ENCODE measurements around the gene DTNA. TPM values are rescaled to one million over a fixed set of nuclear protein-coding genes. Genes with fewer than 3 reads are reported as not detected.

Gene DTNA
- total RNA-seq, 2 donors from 2014 or later: 10.7 to 76.2 TPM

DNA sequence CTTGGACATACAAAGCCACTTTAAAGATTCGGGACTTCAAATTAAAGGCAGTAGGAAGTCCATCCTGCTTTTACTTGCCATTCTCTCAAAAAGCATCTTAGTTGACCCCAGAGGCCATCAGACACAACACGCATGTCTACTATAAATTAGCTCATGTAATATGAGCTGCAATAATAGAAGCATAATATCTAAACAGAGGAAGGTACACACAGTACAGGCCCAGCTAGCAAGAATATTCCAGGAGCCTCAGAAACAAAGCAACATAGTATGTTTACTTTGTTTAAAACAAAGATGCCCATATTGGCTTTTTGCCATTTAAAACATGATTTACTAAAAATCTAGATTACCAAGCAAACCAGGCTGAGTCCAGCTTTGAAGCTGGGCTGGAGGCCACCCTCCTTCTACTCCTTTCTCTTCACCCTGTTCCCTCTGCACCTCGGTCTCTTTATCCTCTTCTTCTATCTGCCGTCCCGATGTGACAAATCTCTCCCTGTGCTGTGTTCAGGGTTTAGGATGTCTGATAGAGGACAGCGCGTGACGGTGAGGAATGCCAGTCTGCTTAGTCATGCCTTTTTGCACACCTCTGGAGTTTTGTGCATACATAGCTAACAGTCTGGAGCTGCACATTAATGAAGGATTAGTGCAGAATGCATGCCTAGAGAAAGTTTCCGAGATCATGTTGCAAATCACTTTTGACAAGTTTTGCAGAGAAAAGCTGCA lies 28.2 kb downstream of the DTNA start:
- Histone ChIP-seq H3K9me3 (no peaks in the 10 kb centered on the region), H3K27ac (peak overlapping the region in 1 of 2 donors; percentile 36), H3K27me3 (replicated peaks; ENCODE audit: insufficient read depth) (no peaks in the 10 kb centered on the region), H3K4me3 (no peak overlapping the region), H3K36me3 (no peaks in the 10 kb centered on the region), H3K4me1 (replicated peaks) (no peaks in the 10 kb centered on the region)
- intact Hi-C loops (cut with DNase I): no loop called here
- 30% methylated on average over 9 of the region's 9 CpGs for WGBS
- DNase-seq (ENCODE audit: low spot score): no peak
- TF ChIP-seq POLR2AphosphoS5 (IDR thresholded peaks at IDR 0.05) (no peak), POLR2A (IDR thresholded peaks at IDR 0.05) (no peak)
- TF ChIP-seq, protein P1, sequence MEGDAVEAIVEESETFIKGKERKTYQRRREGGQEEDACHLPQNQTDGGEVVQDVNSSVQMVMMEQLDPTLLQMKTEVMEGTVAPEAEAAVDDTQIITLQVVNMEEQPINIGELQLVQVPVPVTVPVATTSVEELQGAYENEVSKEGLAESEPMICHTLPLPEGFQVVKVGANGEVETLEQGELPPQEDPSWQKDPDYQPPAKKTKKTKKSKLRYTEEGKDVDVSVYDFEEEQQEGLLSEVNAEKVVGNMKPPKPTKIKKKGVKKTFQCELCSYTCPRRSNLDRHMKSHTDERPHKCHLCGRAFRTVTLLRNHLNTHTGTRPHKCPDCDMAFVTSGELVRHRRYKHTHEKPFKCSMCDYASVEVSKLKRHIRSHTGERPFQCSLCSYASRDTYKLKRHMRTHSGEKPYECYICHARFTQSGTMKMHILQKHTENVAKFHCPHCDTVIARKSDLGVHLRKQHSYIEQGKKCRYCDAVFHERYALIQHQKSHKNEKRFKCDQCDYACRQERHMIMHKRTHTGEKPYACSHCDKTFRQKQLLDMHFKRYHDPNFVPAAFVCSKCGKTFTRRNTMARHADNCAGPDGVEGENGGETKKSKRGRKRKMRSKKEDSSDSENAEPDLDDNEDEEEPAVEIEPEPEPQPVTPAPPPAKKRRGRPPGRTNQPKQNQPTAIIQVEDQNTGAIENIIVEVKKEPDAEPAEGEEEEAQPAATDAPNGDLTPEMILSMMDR (IDR thresholded peaks at IDR 0.05): no peak

- no peak for DNase-seq (ENCODE audit: low spot score)
- H3K27me3 ChIP-seq (replicated peaks; ENCODE audit: insufficient read depth): no peaks in the 10 kb centered on the region
- TF ChIP-seq, protein P1 (IDR thresholded peaks at IDR 0.05): no peak
- TF ChIP-seq POLR2A (IDR thresholded peaks at IDR 0.05) (no peak), POLR2AphosphoS5 (IDR thresholded peaks at IDR 0.05) (no peak)
- H3K27ac ChIP-seq: no peak overlapping the region
- H3K4me1 ChIP-seq (replicated peaks): no peaks in the 10 kb centered on the region
- WGBS: 96% methylated on average over 1 of the region's 1 CpG
- H3K4me3 ChIP-seq: no peak overlapping the region
- no peaks in the 10 kb centered on the region for H3K36me3 ChIP-seq
- intact Hi-C loops (cut with DNase I): no loop called here
- H3K9me3 ChIP-seq: no peaks in the 10 kb centered on the region
These were observed 30.0 kb downstream of the DTNA start for GRCh38 chr18:34740101-34740500.

GRCh38 chr18:34740724-34741123 lies 30.6 kb downstream of the DTNA start:
- intact Hi-C loops (cut with DNase I): no loop called here
- Histone ChIP-seq H3K27ac (no peak overlapping the region), H3K36me3 (no peaks in the 10 kb centered on the region), H3K4me3 (no peak overlapping the region), H3K4me1 (replicated peaks) (no peaks in the 10 kb centered on the region), H3K27me3 (replicated peaks; ENCODE audit: insufficient read depth) (no peaks in the 10 kb centered on the region), H3K9me3 (no peaks in the 10 kb centered on the region)
- DNase-seq (ENCODE audit: low spot score): no peak
- 96% methylated on average over 3 of the region's 3 CpGs for WGBS
- TF ChIP-seq POLR2AphosphoS5 (IDR thresholded peaks at IDR 0.05) (no peak), POLR2A (IDR thresholded peaks at IDR 0.05) (no peak)
- TF ChIP-seq, protein P1 (IDR thresholded peaks at IDR 0.05): no peak

GRCh38 chr18:34741401-34741800 lies 31.3 kb downstream of the DTNA start:
- intact Hi-C loops (cut with DNase I): no loop called here
- H3K27me3 ChIP-seq (replicated peaks; ENCODE audit: insufficient read depth): no peaks in the 10 kb centered on the region
- H3K36me3 ChIP-seq: no peaks in the 10 kb centered on the region
- no peak overlapping the region for H3K27ac ChIP-seq
- TF ChIP-seq POLR2AphosphoS5 (IDR thresholded peaks at IDR 0.05) (no peak), POLR2A (IDR thresholded peaks at IDR 0.05) (no peak)
- TF ChIP-seq, protein P1 (IDR thresholded peaks at IDR 0.05): no peak
- no peak overlapping the region for H3K4me3 ChIP-seq
- no peaks in the 10 kb centered on the region for H3K9me3 ChIP-seq
- no peaks in the 10 kb centered on the region for H3K4me1 ChIP-seq (replicated peaks)
- WGBS: 91% methylated on average over 1 of the region's 1 CpG
- no peak for DNase-seq (ENCODE audit: low spot score)

DNA sequence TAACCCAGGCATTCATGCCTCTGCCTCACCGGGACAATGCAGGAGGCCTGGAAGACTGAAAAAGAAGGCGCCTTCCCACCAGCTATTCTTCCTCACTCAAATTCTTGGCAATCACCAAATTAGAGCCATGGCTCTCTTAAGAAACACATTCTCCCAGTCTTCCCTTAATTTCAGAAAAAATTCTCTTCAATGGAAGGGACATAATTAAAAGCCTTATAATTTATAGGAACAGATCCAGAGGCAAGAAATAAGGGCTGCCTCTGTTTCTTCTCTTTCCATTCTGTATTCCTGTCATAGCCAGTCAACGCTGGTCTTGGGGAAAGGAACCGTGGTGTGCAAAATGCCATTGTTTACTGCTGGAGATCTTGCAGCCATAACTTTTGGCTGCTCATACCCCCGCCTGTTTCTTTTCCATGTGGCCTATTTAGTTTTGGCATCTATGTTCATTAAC lies 32.8 kb downstream of the DTNA start:
- Histone ChIP-seq H3K36me3 (no peaks in the 10 kb centered on the region), H3K4me3 (no peak overlapping the region), H3K9me3 (no peaks in the 10 kb centered on the region), H3K4me1 (replicated peaks) (no peaks in the 10 kb centered on the region), H3K27me3 (replicated peaks; ENCODE audit: insufficient read depth) (no peaks in the 10 kb centered on the region), H3K27ac (no peak overlapping the region)
- WGBS: 86% methylated on average over 5 of the region's 5 CpGs
- intact Hi-C loops (cut with DNase I): no loop called here
- no peak for DNase-seq (ENCODE audit: low spot score)
- TF ChIP-seq POLR2A (IDR thresholded peaks at IDR 0.05): no peak
- TF ChIP-seq, protein P1 (IDR thresholded peaks at IDR 0.05): no peak
- TF ChIP-seq POLR2AphosphoS5 (IDR thresholded peaks at IDR 0.05): no peak

All from prostate gland (tissue), 2 donors.